T-helper 17 cell (primary cell): ENCODE data around the gene INPP5A. TPM values are rescaled to one million over a fixed set of nuclear protein-coding genes. Genes with fewer than 3 reads are reported as not detected.

Experiments
- ATAC-seq: fragments of 150-1000 bp; cut with Tn5 transposase; 2 replicates; pipeline ENCODE4 v1.10.0; 2021; ENCODE audit warnings: mild to moderate bottlenecking, moderate library complexity
- DNase-seq, 3 donors: peaks; one replicate each; pipeline versions ENCODE4 v3.0.0 to v3.0.0-alpha.2; 2020 to 2021
- H3K9me3 ChIP-seq: one replicate; pipeline ENCODE4 v1.7.0; 2013; ENCODE audit warnings: low read length, mild to moderate bottlenecking; ENCODE audit not compliant: control insufficient read depth, poor library complexity, severe bottlenecking
- H3K27ac Mint-ChIP-seq: one replicate; pipeline ENCODE4 v1.8.0; 2022; ENCODE audit warnings: mild to moderate bottlenecking, moderate library complexity, mixed read lengths
- H3K27me3 Mint-ChIP-seq: one replicate; pipeline ENCODE4 v1.8.0; 2022; ENCODE audit warnings: mixed read lengths
- H3K36me3 Mint-ChIP-seq: one replicate; pipeline ENCODE4 v1.8.0; 2022; ENCODE audit warnings: low read depth, mixed read lengths
- H3K4me1 Mint-ChIP-seq: one replicate; pipeline ENCODE4 v1.8.0; 2022; ENCODE audit warnings: mild to moderate bottlenecking, mixed read lengths
- H3K4me3 Mint-ChIP-seq: one replicate; pipeline ENCODE4 v1.8.0; 2022; ENCODE audit warnings: mild to moderate bottlenecking, moderate library complexity, mixed read lengths
- total RNA-seq, 4 donors: library from RNA in 2 of 4; stranded (reverse) in 2 of 4; gene quantifications; one replicate each; pipeline ENCODE4 v1.2.3 and lab custom pipeline; 2022 to 2026

The INPP5A gene
- total RNA-seq, 2 donors from 2014 or later: 17.6 to 24.7 TPM

DNA sequence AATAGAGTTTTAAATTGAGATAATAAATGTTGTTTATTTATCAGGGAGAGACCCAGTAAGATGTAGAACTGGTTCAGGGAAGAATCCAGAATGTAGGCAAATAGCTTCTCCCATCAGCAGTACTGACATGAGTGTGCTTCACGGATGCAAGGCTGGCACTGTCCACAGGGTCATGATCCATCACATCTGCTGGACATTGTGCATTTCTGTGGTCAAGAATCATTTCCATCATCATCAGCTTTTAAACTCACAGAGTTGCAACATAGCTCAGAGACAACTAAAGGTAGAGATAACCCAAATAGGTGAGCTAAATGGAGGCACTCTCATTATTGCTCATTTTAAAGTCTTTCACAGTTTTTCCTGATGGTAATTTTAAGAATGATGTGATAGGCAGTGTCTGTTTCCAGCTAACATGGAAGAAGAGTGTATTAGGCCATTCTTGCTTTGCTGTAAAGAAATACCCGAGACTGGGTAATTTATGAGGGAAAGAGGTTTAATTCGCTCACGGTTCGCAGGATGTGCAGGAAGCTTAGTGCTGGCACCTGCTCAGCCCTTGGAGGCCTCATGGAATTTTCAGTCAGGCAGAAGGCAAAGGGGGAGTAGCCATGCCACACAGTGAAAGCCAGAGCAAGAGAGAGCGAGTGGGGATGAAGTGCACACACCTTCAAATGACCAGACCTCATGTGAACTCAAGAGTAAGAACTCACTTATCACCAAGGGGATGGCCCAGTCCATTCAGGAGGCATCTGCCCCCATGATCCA, 80.8 kb downstream of the INPP5A start:
- H3K9me3 ChIP-seq: peaks cover 6% of the 10 kb centered on the region
- H3K27me3 Mint-ChIP-seq: no peaks in the 10 kb centered on the region
- DNase-seq (no peak), ATAC-seq (no peak)
- H3K4me1 Mint-ChIP-seq: peaks cover 12% of the 10 kb centered on the region
- H3K4me3 Mint-ChIP-seq: no peak overlapping the region
- no peak overlapping the region for H3K27ac Mint-ChIP-seq
- peaks cover 8% of the 10 kb centered on the region for H3K36me3 Mint-ChIP-seq

GRCh38 chr10:132619927-132620326, 82.3 kb downstream of the INPP5A start:
- ATAC-seq (no peak), DNase-seq (no peak)
- H3K27me3 Mint-ChIP-seq: no peaks in the 10 kb centered on the region
- peaks cover 15% of the 10 kb centered on the region for H3K4me1 Mint-ChIP-seq
- H3K27ac Mint-ChIP-seq: no peak overlapping the region
- H3K36me3 Mint-ChIP-seq: peaks cover 5% of the 10 kb centered on the region
- no peak overlapping the region for H3K4me3 Mint-ChIP-seq
- peaks cover 6% of the 10 kb centered on the region for H3K9me3 ChIP-seq

DNA sequence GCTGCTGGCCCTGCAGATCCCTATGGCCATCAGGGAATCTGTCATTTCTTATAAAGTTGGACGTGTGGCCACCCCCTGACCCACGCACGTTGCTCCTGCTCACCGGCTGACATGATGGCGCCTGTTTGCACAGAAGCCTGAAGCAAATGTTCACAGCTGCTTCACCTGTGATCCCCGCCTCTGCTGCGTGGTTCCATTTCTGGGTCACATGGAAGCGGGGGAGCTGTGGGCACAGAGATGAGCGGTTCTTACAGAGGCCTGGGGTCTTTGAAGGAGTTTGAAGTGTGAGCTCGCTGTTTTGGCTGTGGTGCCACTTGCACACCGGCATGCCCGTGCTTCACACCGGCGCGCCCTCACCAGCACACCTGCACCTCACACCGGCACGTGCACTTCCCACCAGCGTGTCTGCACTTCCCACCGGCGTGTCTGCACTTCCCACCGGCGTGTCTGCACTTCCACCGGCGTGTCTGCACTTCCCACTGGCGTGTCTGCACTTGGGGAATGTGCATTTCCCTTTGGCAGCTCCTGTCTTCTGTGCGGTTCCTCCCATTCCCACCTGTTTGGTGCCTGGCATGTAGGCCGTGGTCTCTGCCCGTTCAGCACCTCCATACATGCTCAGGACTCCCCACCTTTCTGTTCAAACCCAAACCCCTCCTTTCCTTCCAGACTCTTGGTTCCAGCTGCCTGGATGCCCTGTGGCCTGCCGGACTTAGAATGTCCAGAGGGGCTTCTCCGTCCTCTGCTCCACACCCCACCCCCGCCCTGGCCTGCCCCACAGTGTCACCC, 86.7 kb downstream of the INPP5A start:
- Mint-ChIP-seq H3K4me3 (no peak overlapping the region), H3K27me3 (no peaks in the 10 kb centered on the region), H3K27ac (no peak overlapping the region), H3K36me3 (no peaks in the 10 kb centered on the region), H3K4me1 (peaks cover 21% of the 10 kb centered on the region)
- peak in 1 of 3 donors; percentile 1 for DNase-seq
- H3K9me3 ChIP-seq: peaks cover 6% of the 10 kb centered on the region
- ATAC-seq: no peak

- Mint-ChIP-seq H3K4me3 (no peak overlapping the region), H3K36me3 (no peaks in the 10 kb centered on the region), H3K4me1 (peaks cover 29% of the 10 kb centered on the region), H3K27me3 (no peaks in the 10 kb centered on the region), H3K27ac (no peak overlapping the region)
- H3K9me3 ChIP-seq: peaks cover 2% of the 10 kb centered on the region
- DNase-seq: peak in 1 of 3 donors; percentile 5
- no peak for ATAC-seq
Measured at GRCh38 chr10:132624847-132625471, 87.4 kb downstream of the INPP5A start.

DNA sequence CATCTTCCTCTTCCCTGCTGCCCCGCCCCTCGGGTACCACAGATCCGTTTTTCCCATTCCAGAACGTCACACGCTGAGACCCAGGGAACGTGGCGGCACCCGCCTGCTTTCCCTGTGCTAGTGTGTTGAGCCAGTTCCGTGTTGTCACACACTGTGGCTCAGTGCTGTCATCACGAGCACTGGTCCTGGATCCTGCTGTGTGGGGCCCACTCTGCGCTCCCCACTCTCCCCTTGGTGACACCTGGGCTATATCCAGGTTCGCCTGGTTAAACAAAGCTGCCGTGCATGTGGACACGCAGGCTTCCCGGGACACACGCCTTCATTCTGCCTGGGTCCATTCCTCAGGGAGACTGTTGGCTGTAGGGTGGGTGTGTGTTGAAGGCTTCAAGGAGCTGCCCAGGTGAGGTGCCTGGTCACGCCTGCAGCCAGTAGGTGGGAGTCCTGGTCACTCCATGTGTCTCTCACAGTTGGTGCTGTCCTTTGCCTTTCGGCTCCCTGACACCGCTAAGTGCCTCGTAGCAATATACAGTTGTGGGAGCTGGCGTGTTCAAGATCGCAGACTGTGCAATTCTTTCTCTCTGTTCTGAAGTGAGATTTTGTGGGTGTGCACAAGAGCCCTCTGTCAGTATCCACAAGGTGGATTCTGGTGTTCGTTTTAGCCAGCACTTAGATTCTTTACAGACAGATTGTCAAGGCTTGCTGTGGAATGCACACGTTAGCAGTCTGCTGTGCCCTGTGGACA, 88.6 kb downstream of the INPP5A start:
- ATAC-seq: peak; percentile 19
- H3K36me3 Mint-ChIP-seq: no peaks in the 10 kb centered on the region
- H3K4me1 Mint-ChIP-seq: peaks cover 33% of the 10 kb centered on the region
- peak overlapping the region; percentile 51 for H3K27ac Mint-ChIP-seq
- no peaks in the 10 kb centered on the region for H3K9me3 ChIP-seq
- DNase-seq: peak in 1 of 3 donors; percentile 3
- no peaks in the 10 kb centered on the region for H3K27me3 Mint-ChIP-seq
- H3K4me3 Mint-ChIP-seq: peak overlapping the region; percentile 12

DNA sequence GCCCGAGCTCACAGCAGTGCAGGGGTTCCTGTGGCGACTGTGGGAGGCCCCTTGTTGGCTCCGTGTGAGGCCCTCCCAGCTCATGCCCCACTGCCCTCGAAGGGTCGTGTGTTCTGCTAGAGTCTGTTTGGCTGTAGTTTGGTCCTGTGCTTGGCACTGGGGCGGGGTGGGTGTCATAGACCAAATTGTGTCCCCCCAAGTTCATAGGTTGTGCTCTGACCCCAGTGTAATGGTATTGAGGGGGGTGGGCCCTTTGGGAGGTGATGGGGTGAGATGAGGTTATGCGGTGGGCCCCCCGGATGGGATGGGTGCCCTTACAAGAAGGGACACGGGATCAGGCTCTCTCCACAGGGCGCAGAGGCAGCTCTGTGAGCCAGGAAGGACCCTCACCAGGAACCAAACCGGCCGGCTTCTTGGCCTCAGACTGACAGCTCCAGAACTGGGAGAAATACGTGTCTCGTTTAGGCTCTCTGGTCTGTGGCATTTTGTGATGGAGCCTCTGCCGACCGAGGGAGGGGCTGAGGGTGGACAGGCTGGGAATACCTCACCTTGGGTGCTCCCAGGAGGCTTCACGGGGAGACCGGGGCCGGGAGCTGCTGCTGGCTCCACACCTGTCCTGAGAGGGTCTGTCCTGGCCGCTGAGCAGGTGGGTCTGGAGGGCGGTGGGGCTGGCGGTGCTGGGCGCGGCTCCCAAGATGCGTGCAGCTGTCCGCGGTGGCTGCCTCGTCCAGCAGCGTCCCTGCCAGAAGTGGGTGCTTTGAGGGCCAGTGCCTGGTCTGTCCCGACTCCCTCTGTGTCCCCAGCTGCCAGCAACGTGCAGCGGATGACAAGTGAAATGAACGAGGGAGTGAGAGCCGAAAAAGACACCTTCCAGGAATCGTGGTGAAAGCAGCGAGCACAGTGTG, 89.4 kb downstream of the INPP5A start:
- ATAC-seq (no peak), DNase-seq (peak in 1 of 3 donors; percentile 5)
- Mint-ChIP-seq H3K4me1 (peaks cover 35% of the 10 kb centered on the region), H3K27ac (no peak overlapping the region), H3K27me3 (no peaks in the 10 kb centered on the region), H3K36me3 (no peaks in the 10 kb centered on the region), H3K4me3 (no peak overlapping the region)
- no peaks in the 10 kb centered on the region for H3K9me3 ChIP-seq

GRCh38 chr10:132627666-132628531, 90.3 kb downstream of the INPP5A start:
- ATAC-seq (peak; percentile 27), DNase-seq (peak in 1 of 3 donors; percentile 4)
- H3K36me3 Mint-ChIP-seq: no peaks in the 10 kb centered on the region
- H3K27ac Mint-ChIP-seq: no peak overlapping the region
- no peaks in the 10 kb centered on the region for H3K27me3 Mint-ChIP-seq
- no peaks in the 10 kb centered on the region for H3K9me3 ChIP-seq
- H3K4me3 Mint-ChIP-seq: no peak overlapping the region
- H3K4me1 Mint-ChIP-seq: peaks cover 39% of the 10 kb centered on the region

GRCh38 chr10:132628966-132629900, 91.6 kb downstream of the INPP5A start:
- DNase-seq (no peak), ATAC-seq (no peak)
- peaks cover 43% of the 10 kb centered on the region for H3K4me1 Mint-ChIP-seq

DNA sequence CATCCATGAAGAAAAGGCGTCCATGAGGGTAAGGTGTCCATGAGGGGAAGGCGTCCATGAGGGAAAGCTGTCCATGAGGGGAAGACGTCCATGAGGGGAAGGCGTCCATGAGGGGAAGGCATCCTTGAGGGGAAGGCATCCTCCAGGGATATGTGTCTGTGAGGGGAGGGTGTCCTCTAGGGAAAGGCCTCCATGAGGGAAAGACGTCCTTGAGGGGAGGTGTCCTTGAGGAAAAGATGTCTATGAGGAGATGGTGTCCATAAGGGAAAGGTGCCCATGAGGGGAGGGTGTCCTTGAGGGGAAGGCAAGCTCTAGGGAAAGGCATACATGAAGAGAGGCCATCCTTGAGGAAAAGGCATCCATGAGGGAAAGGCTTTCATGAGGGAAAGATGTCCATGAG, 92.6 kb downstream of the INPP5A start:
- no peaks in the 10 kb centered on the region for H3K27me3 Mint-ChIP-seq
- no peaks in the 10 kb centered on the region for H3K9me3 ChIP-seq
- H3K4me3 Mint-ChIP-seq: no peak overlapping the region
- H3K27ac Mint-ChIP-seq: no peak overlapping the region
- no peaks in the 10 kb centered on the region for H3K36me3 Mint-ChIP-seq
- DNase-seq (peak in 1 of 3 donors; percentile 1), ATAC-seq (no peak)
- H3K4me1 Mint-ChIP-seq: peaks cover 42% of the 10 kb centered on the region

More at GRCh38 chr10:132628966-132629900, 91.6 kb downstream of the INPP5A start:
- Mint-ChIP-seq H3K27me3 (no peaks in the 10 kb centered on the region), H3K4me3 (no peak overlapping the region), H3K36me3 (no peaks in the 10 kb centered on the region), H3K27ac (peak overlapping the region; percentile 74)
- no peaks in the 10 kb centered on the region for H3K9me3 ChIP-seq

GRCh38 chr10:132630666-132631337, 93.2 kb downstream of the INPP5A start:
- Mint-ChIP-seq H3K36me3 (no peaks in the 10 kb centered on the region), H3K4me1 (peaks cover 40% of the 10 kb centered on the region), H3K4me3 (no peak overlapping the region), H3K27me3 (no peaks in the 10 kb centered on the region), H3K27ac (no peak overlapping the region)
- no peaks in the 10 kb centered on the region for H3K9me3 ChIP-seq
- ATAC-seq: no peak
- DNase-seq: peak in 1 of 3 donors; percentile 1
